Heart left ventricle (tissue), 16 donors: Measurements from ENCODE around the gene CMIP. TPM values are rescaled to one million over a fixed set of nuclear protein-coding genes. Genes with fewer than 3 reads are reported as not detected.

Experiments used
- ATAC-seq, 4 donors: fragments of 200-7000 bp; cut with Tn5 transposase; one replicate each; pipeline ENCODE4 v1.9.1; 2020 to 2022; ENCODE audit warnings: moderate library complexity in 4 of 4, mild to moderate bottlenecking in 3 of 4, moderate number of reproducible peaks in 1 of 4
- DNase-seq, 5 donors: peaks; one replicate each; pipeline ENCODE4 v3.0.0-alpha.2; 2020
- H3K27ac ChIP-seq, 12 donors: fragments of 200-600 bp; sonication (generic) in 4 of 12; one replicate each; pipeline versions ENCODE4 v1.5.0 to v1.8.0; 2016 to 2022; ENCODE audit warnings: mild to moderate bottlenecking in 2 of 12
- H3K27me3 ChIP-seq, 9 donors: fragments of 200-600 bp; sonication (generic) in 2 of 9; one replicate each; pipeline versions ENCODE4 v1.5.1 to v1.8.0; 2016 to 2022; ENCODE audit warnings: mild to moderate bottlenecking in 3 of 9
- H3K36me3 ChIP-seq, 9 donors: fragments of 200-600 bp; sonication (generic) in 2 of 9; one replicate each; pipeline versions ENCODE4 v1.5.0 to v1.8.0; 2018 to 2022; ENCODE audit warnings: mild to moderate bottlenecking in 2 of 9
- H3K4me1 ChIP-seq, 12 donors: fragments of 200-600 bp; sonication (generic) in 4 of 12; one replicate each; pipeline versions ENCODE4 v1.5.0 to v1.8.0; 2016 to 2022; ENCODE audit warnings: mild to moderate bottlenecking in 3 of 12
- H3K4me3 ChIP-seq, 12 donors: fragments of 200-600 bp; sonication (generic) in 4 of 12; one replicate each; pipeline versions ENCODE4 v1.5.0 to v1.8.0; 2017 to 2022; ENCODE audit warnings: mild to moderate bottlenecking in 9 of 12, moderate library complexity in 4 of 12
- H3K9me3 ChIP-seq, 12 donors: fragments of 200-600 bp; sonication (generic) in 4 of 12; one replicate each; pipeline versions ENCODE4 v1.5.0 to v1.8.0; 2016 to 2022; ENCODE audit warnings: mild to moderate bottlenecking in 1 of 12
- CTCF ChIP-seq, 12 donors: fragments of 200-600 bp; sonication (generic) in 4 of 12; IDR thresholded peaks; one replicate each; pipeline versions ENCODE4 v1.5.0 to v1.8.0; 2018 to 2022; ENCODE audit warnings: antibody characterized with exemption in 12 of 12, mild to moderate bottlenecking in 5 of 12
- POLR2A ChIP-seq, 2 donors: fragments of 450-650 bp; IDR thresholded peaks; one replicate each; pipeline ENCODE4 v1.6.1; 2017; ENCODE audit warnings: antibody characterized with exemption in 2 of 2, mild to moderate bottlenecking in 2 of 2, moderate library complexity in 2 of 2
- WGBS, 4 donors: extraction: QIAGEN DNeasy Blood & Tissue Kit in 2 of 4; methylation state at CpG; one replicate each; pipeline versions ENCODE4 v1.1.5 to v1.1.7; 2013 to 2018; 5-methylcytosine and 5-hydroxymethylcytosine counted together
- intact Hi-C, 10 donors: fragments of 100-400 bp; cut with DNase I; formaldehyde crosslinking; loops; one replicate each; pipeline versions ENCODE4 v1.11.1 to v1.14.2; 2022
- polyA plus RNA-seq, 2 donors: library from polyadenylated mRNA; stranded (reverse); fragments of 200-250 nt; gene quantifications; one replicate each; pipeline ENCODE4 v1.2.3, GENCODE V29; 2013
- total RNA-seq, 9 donors: library from RNA; depleted of rRNA in 2 of 9; stranded (reverse); fragments of >200 nt in 2 of 9; fragmentation: NEBNext Ultra II Directional in 3 of 9; extraction: Animal tissue kit (Norgen Biotek cat#: 25700) in 3 of 9; gene quantifications; one replicate each; pipeline versions ENCODE4 v1.1.0 to v1.2.4, GENCODE V29; 2016 to 2023
- donor health status: ischemic (EF 13 %, LVEDD 7.1; RV severe dilation, severe dysfunction).
- donor health status: healthy with polysubstance abuse.
- donor health status: DM: no; HTN: yes; CAD: no.
- donor health status: DM: no; HTN: no; CAD: no.
- donor health status: ischemic (EF 25% LVEDD 6.9; RV normal size, moderate dysfunction).
- donor health status: ischemic (EF 25% LVEDD 5.7; RV mildly dilated, moderate dysfunction).
- donor health status: healthy.
- donor health status: DM: yes; HTN: yes; CAD: no.
- donor health status: ischemic (EF 35%, LVEDD 5.7; RV mildly dilated, moderate dysfunction).
- donor health status: nonischemic (EF 11% LVEDD 7.7; RV severe dilation, severe dysfunction).
- donor health status: DM: yes; HTN: yes; CAD: no.
- donor health status: PGD.
- donor health status: ischemic (EF 29% LVEDD 5.4; RV normal size, mild dysfunction).
- donor health status: nonischemic (EF 23%, LVEDD 6.1; RV moderate dilation, normal function).

CMIP gene
- total and polyA plus RNA-seq, 11 donors = 4.1 to 48.8 (median 10.6) TPM

- ATAC-seq (peak in 3 of 4 donors; percentile 5 to 55 (median 19)), DNase-seq (no peak)
- H3K27me3 ChIP-seq = no peaks in the 10 kb centered on the region
- no peak for TF ChIP-seq POLR2A (IDR thresholded peaks at IDR 0.05)
- TF ChIP-seq CTCF (IDR thresholded peaks at IDR 0.05) = no peak
- H3K9me3 ChIP-seq = no peaks in the 10 kb centered on the region
- no peak overlapping the region for H3K4me3 ChIP-seq
- peaks cover 0 to 13% (median 0%) of the 10 kb centered on the region in 9 donors for H3K36me3 ChIP-seq
- intact Hi-C loops = no loop called here
- H3K4me1 ChIP-seq = peaks cover 0 to 75% (median 16%) of the 10 kb centered on the region in 12 donors
- 63 to 69% (median 65%) methylated on average over 3 of the region's 3 CpGs for WGBS, 4 donors
- H3K27ac ChIP-seq = peak overlapping the region in 6 of 12 donors; percentile 15 to 55 (median 46)
Observed at GRCh38 chr16:81460075-81460474, 15.5 kb downstream of the CMIP start.

- H3K27me3 ChIP-seq = no peaks in the 10 kb centered on the region
- peaks cover 0 to 13% (median 0%) of the 10 kb centered on the region in 9 donors for H3K36me3 ChIP-seq
- no peaks in the 10 kb centered on the region for H3K9me3 ChIP-seq
- intact Hi-C loops = no loop called here
- ATAC-seq (no peak), DNase-seq (no peak)
- H3K27ac ChIP-seq = peak overlapping the region in 1 of 12 donors; percentile 80
- H3K4me1 ChIP-seq = peaks cover 0 to 75% (median 16%) of the 10 kb centered on the region in 12 donors
- H3K4me3 ChIP-seq = no peak overlapping the region
- no peak for TF ChIP-seq POLR2A (IDR thresholded peaks at IDR 0.05)
- TF ChIP-seq CTCF (IDR thresholded peaks at IDR 0.05) = no peak
- WGBS, 4 donors = 93 to 98% (median 95%) methylated on average over 4 of the region's 4 CpGs
Observed at GRCh38 chr16:81461243-81461642, 16.6 kb downstream of the CMIP start.

- Histone ChIP-seq H3K27ac (peak overlapping the region in 1 of 12 donors; percentile 80), H3K27me3 (no peaks in the 10 kb centered on the region), H3K4me3 (no peak overlapping the region), H3K9me3 (no peaks in the 10 kb centered on the region), H3K4me1 (peaks cover 0 to 75% (median 16%) of the 10 kb centered on the region in 12 donors), H3K36me3 (peaks cover 0 to 9% (median 0%) of the 10 kb centered on the region in 9 donors)
- 85 to 97% (median 94%) methylated on average over 4 of the region's 4 CpGs for WGBS, 4 donors
- TF ChIP-seq POLR2A (IDR thresholded peaks at IDR 0.05) (no peak), CTCF (IDR thresholded peaks at IDR 0.05) (no peak)
- DNase-seq (no peak), ATAC-seq (peak in 3 of 4 donors; percentile 25 to 57 (median 55))
- intact Hi-C loops = no loop called here
Observed at GRCh38 chr16:81461766-81462165, 17.2 kb downstream of the CMIP start.

- no peaks in the 10 kb centered on the region for H3K27me3 ChIP-seq
- TF ChIP-seq CTCF (IDR thresholded peaks at IDR 0.05) (no peak), POLR2A (IDR thresholded peaks at IDR 0.05) (no peak)
- H3K4me1 ChIP-seq = peaks cover 0 to 74% (median 16%) of the 10 kb centered on the region in 12 donors
- intact Hi-C loops = no loop called here
- H3K27ac ChIP-seq = peak overlapping the region in 1 of 12 donors; percentile 80
- ATAC-seq (no peak), DNase-seq (peak in 1 of 5 donors; percentile 7)
- 82 to 87% (median 84%) methylated on average over 4 of the region's 4 CpGs for WGBS, 4 donors
- H3K9me3 ChIP-seq = no peaks in the 10 kb centered on the region
- H3K4me3 ChIP-seq = no peak overlapping the region
- no peaks in the 10 kb centered on the region for H3K36me3 ChIP-seq
Observed at GRCh38 chr16:81462683-81463082, 18.1 kb downstream of the CMIP start.
